Measurements from ENCODE around the gene VIPR2.

The VIPR2 gene

GRCh38 chr7:159063046-159063840, 81.4 kb downstream of the VIPR2 start:
- Histone ChIP-seq H3F3A (ENCODE audit: control insufficient read depth, insufficient read depth) (no peaks in the 10 kb centered on the region), H3K36me3 (ENCODE audit: control insufficient read depth, low read length) (no peaks in the 10 kb centered on the region), H3K9me2 (replicated peaks; ENCODE audit: control insufficient read depth, low read length) (no peaks in the 10 kb centered on the region), H3K27me3 (ENCODE audit: control insufficient read depth, low read length) (no peaks in the 10 kb centered on the region), H3K79me2 (ENCODE audit: control insufficient read depth, low read length) (no peaks in the 10 kb centered on the region), H3K9me3 (ENCODE audit: control insufficient read depth, insufficient read depth, low read length) (peaks cover 12% of the 10 kb centered on the region; the same call in 1 of the 2 replicates), H3K4me3 (ENCODE audit: low read length) (no peak overlapping the region), H4K20me1 (ENCODE audit: control insufficient read depth, insufficient read depth, low read depth, low read length) (no peaks in the 10 kb centered on the region), H3K27ac (ENCODE audit: low read depth, low read length) (no peak overlapping the region), H3K4me2 (ENCODE audit: low read length) (no peak overlapping the region), H3K4me1 (ENCODE audit: control insufficient read depth, low read length) (no peaks in the 10 kb centered on the region)
- TF ChIP-seq CTCF (IDR thresholded peaks at IDR 0.05; ENCODE audit: low read depth, low read length, poor library complexity, severe bottlenecking), result no peak
- TF ChIP-seq EZH2phosphoT487 (IDR thresholded peaks at IDR 0.05; ENCODE audit: borderline replicate concordance, low read length), result no peak

GRCh38 chr7:159062569-159062968, 82.1 kb downstream of the VIPR2 start:
- H3K9me3 ChIP-seq (ENCODE audit: control insufficient read depth, insufficient read depth, low read length), result peaks cover 12% of the 10 kb centered on the region; the same call in 1 of the 2 replicates
- TF ChIP-seq CTCF (IDR thresholded peaks at IDR 0.05; ENCODE audit: low read depth, low read length, poor library complexity, severe bottlenecking) (no peak), EZH2phosphoT487 (IDR thresholded peaks at IDR 0.05; ENCODE audit: borderline replicate concordance, low read length) (no peak)
- H3K4me1 ChIP-seq (ENCODE audit: control insufficient read depth, low read length), result no peaks in the 10 kb centered on the region
- H3K36me3 ChIP-seq (ENCODE audit: control insufficient read depth, low read length), result no peaks in the 10 kb centered on the region
- no peak overlapping the region for H3K4me2 ChIP-seq (ENCODE audit: low read length)
- no peaks in the 10 kb centered on the region for H4K20me1 ChIP-seq (ENCODE audit: control insufficient read depth, insufficient read depth, low read depth, low read length)
- no peaks in the 10 kb centered on the region for H3K79me2 ChIP-seq (ENCODE audit: control insufficient read depth, low read length)
- H3K27me3 ChIP-seq (ENCODE audit: control insufficient read depth, low read length), result no peaks in the 10 kb centered on the region
- H3K27ac ChIP-seq (ENCODE audit: low read depth, low read length), result no peak overlapping the region
- H3K9me2 ChIP-seq (replicated peaks; ENCODE audit: control insufficient read depth, low read length), result no peaks in the 10 kb centered on the region
- no peaks in the 10 kb centered on the region for H3F3A ChIP-seq (ENCODE audit: control insufficient read depth, insufficient read depth)
- no peak overlapping the region for H3K4me3 ChIP-seq (ENCODE audit: low read length)

- Histone ChIP-seq H3K27me3 (ENCODE audit: control insufficient read depth, low read length) (no peaks in the 10 kb centered on the region), H3K4me2 (ENCODE audit: low read length) (no peak overlapping the region), H3K4me3 (ENCODE audit: low read length) (no peak overlapping the region), H3F3A (ENCODE audit: control insufficient read depth, insufficient read depth) (no peaks in the 10 kb centered on the region), H3K9me3 (ENCODE audit: control insufficient read depth, insufficient read depth, low read length) (peaks cover 12% of the 10 kb centered on the region; the same call in 1 of the 2 replicates), H3K9me2 (replicated peaks; ENCODE audit: control insufficient read depth, low read length) (no peaks in the 10 kb centered on the region), H3K79me2 (ENCODE audit: control insufficient read depth, low read length) (no peaks in the 10 kb centered on the region), H3K27ac (ENCODE audit: low read depth, low read length) (no peak overlapping the region), H3K36me3 (ENCODE audit: control insufficient read depth, low read length) (no peaks in the 10 kb centered on the region), H3K4me1 (ENCODE audit: control insufficient read depth, low read length) (no peaks in the 10 kb centered on the region), H4K20me1 (ENCODE audit: control insufficient read depth, insufficient read depth, low read depth, low read length) (no peaks in the 10 kb centered on the region)
- TF ChIP-seq CTCF (IDR thresholded peaks at IDR 0.05; ENCODE audit: low read depth, low read length, poor library complexity, severe bottlenecking) (no peak), EZH2phosphoT487 (IDR thresholded peaks at IDR 0.05; ENCODE audit: borderline replicate concordance, low read length) (no peak)
Measured at GRCh38 chr7:159061674-159062212, 82.9 kb downstream of the VIPR2 start.
